Thymus (tissue), 11 donors: ENCODE data around the gene USF3. TPM values are rescaled to one million over a fixed set of nuclear protein-coding genes. Genes with fewer than 3 reads are reported as not detected.
"Not testable (repeated sequence)": the region's sequence is repeated elsewhere in the genome, so short reads cannot be mapped to it uniquely, and the experiment has no call there.

Experiments used
- DNase-seq, 9 donors: peaks; one replicate each; pipeline ENCODE4 v3.0.0-alpha.2; 2013; ENCODE audit warnings: low spot score in 9 of 9, low read depth in 6 of 9, missing footprints in 1 of 9
- H3K27ac ChIP-seq, 2 donors: one replicate each; pipeline ENCODE4 v1.5.1; 2013; ENCODE audit warnings: control low read depth in 1 of 2, low read depth in 1 of 2, low read length in 1 of 2, mild to moderate bottlenecking in 1 of 2, moderate library complexity in 1 of 2
- H3K27me3 ChIP-seq, 2 donors: one replicate each; pipeline ENCODE4 v1.5.1; 2013; ENCODE audit warnings: low read length in 1 of 2; ENCODE audit not compliant: control insufficient read depth in 2 of 2, insufficient read depth in 1 of 2
- H3K36me3 ChIP-seq, 2 donors: one replicate each; pipeline ENCODE4 v1.5.1; 2013; ENCODE audit warnings: low read length in 1 of 2, mild to moderate bottlenecking in 1 of 2, moderate library complexity in 1 of 2; ENCODE audit not compliant: control insufficient read depth in 2 of 2, insufficient read depth in 2 of 2
- H3K4me1 ChIP-seq, 2 donors: one replicate each; pipeline ENCODE4 v1.5.1; 2013; ENCODE audit warnings: low read length in 2 of 2; ENCODE audit not compliant: control insufficient read depth in 2 of 2, insufficient read depth in 2 of 2
- H3K4me3 ChIP-seq, 2 donors: one replicate each; pipeline ENCODE4 v1.5.1; 2013; ENCODE audit warnings: low read length in 2 of 2, control low read depth in 1 of 2, mild to moderate bottlenecking in 1 of 2
- H3K9me3 ChIP-seq, 2 donors: one replicate each; pipeline ENCODE4 v1.5.1; 2013; ENCODE audit warnings: low read length in 1 of 2, mild to moderate bottlenecking in 1 of 2; ENCODE audit not compliant: control insufficient read depth in 2 of 2, insufficient read depth in 1 of 2
- WGBS: extraction: QIAGEN DNeasy Blood & Tissue Kit; methylation state at CpG from one replicate; pipeline ENCODE4 v1.1.7; 2013; 5-methylcytosine and 5-hydroxymethylcytosine counted together
- polyA plus RNA-seq: library from polyadenylated mRNA; stranded (reverse); fragments of 200-250 nt; gene quantifications from one replicate; pipeline ENCODE4 v1.2.3, GENCODE V29; 2013
- total RNA-seq: library from RNA; stranded (reverse); fragments of 120-200 nt; gene quantifications from one replicate; pipeline ENCODE4 v1.2.4, GENCODE V29; 2013
- donor health status: healthy.

The USF3 gene
- total and polyA plus RNA-seq, 2 donors = 8.6 to 9.3 TPM

GRCh38 chr3:113649174-113649845 is 47.1 kb downstream of the USF3 start:
- peaks cover 0 to 5% of the 10 kb centered on the region in 2 donors for H3K9me3 ChIP-seq
- no peak overlapping the region for H3K27ac ChIP-seq
- H3K4me1 ChIP-seq = no peaks in the 10 kb centered on the region
- 98% methylated on average over 6 of the region's 6 CpGs for WGBS
- no peak for DNase-seq
- no peaks in the 10 kb centered on the region for H3K36me3 ChIP-seq
- no peaks in the 10 kb centered on the region for H3K27me3 ChIP-seq
- H3K4me3 ChIP-seq = no peak overlapping the region

- Histone ChIP-seq H3K27ac (no peak overlapping the region), H3K27me3 (no peaks in the 10 kb centered on the region), H3K4me1 (no peaks in the 10 kb centered on the region), H3K9me3 (peaks cover 0 to 9% of the 10 kb centered on the region in 2 donors), H3K36me3 (no peaks in the 10 kb centered on the region), H3K4me3 (no peak overlapping the region)
- no peak for DNase-seq
Observed at GRCh38 chr3:113648524-113648923, 47.9 kb downstream of the USF3 start.

DNA sequence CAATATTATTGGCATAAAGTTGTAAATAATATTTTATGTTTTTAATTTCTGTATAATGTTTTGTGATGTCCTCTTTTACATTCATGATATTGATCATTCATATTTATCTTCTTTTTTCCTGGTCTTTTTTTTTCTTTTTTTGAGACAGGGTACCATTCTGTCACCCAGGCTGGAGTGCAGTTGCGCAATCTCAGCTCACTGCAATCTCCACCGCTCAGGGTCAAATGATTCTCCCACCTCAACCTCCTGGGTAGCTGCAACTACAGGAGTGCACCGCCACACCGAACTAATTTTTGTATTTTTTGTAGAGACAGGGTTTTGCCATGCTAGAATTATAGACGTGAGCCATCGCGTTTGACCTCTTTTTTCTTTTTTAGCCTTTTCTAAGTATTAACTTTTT is 52.9 kb downstream of the USF3 start:
- Histone ChIP-seq H3K27me3 (no peaks in the 10 kb centered on the region), H3K4me1 (no peaks in the 10 kb centered on the region), H3K9me3 (peaks cover 0 to 9% of the 10 kb centered on the region in 2 donors), H3K36me3 (no peaks in the 10 kb centered on the region), H3K4me3 (no peak overlapping the region), H3K27ac (no peak overlapping the region)
- 98% methylated on average over 7 of the region's 7 CpGs for WGBS
- no peak for DNase-seq

DNA sequence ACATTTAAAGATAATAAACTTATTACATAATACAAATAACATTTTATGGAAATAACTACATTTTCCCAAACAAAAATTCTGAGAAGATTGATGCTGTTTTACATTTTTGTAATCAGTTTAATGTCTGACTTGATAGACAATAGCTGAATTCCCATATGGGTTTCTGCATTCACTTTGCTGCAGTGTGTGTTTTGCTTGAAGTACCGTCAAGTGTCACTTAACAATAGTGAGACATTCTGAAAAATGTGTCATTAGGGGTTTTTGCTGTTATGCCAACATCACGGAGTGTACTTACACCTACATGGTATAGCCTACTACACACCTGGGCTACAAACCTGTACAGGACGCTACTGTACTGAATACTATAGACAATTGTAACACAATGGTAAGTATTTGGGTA is 57.5 kb downstream of the USF3 start:
- 99% methylated on average over 3 of the region's 3 CpGs for WGBS
- no peaks in the 10 kb centered on the region for H3K9me3 ChIP-seq
- DNase-seq = no peak

DNA sequence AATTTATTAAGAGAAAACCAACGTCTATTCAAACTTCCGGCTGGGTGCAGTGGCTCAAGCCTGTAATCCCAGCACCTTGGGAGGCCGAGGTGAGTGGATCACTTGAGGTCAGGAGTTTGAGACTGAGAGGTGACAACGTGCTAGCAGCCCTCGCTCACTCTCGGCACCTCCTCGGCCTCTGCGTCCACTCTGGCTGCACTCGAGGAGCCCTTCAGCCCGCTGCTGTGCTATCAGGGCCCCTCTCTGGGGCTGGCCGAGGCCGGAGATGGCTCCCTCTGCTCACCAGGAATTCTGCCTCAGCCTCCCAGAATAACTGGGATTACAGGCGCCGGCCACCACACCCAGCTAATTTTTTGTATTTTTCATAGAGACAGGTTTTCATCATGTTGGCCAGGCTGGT is 58.7 kb downstream of the USF3 start:
- H3K4me3 ChIP-seq = no peak overlapping the region
- no peaks in the 10 kb centered on the region for H3K4me1 ChIP-seq
- WGBS = 98% methylated on average over 14 of the region's 14 CpGs
- H3K27ac ChIP-seq = no peak overlapping the region
- H3K36me3 ChIP-seq = no peaks in the 10 kb centered on the region
- no peaks in the 10 kb centered on the region for H3K9me3 ChIP-seq
- no peak for DNase-seq
- H3K27me3 ChIP-seq = no peaks in the 10 kb centered on the region

More for the DNA sequence above, 57.5 kb downstream of the USF3 start:
- no peaks in the 10 kb centered on the region for H3K27me3 ChIP-seq
- H3K4me1 ChIP-seq = no peaks in the 10 kb centered on the region
- H3K4me3 ChIP-seq = no peak overlapping the region
- H3K36me3 ChIP-seq = no peaks in the 10 kb centered on the region
- no peak overlapping the region for H3K27ac ChIP-seq

GRCh38 chr3:113636034-113636433 is 60.4 kb downstream of the USF3 start:
- H3K9me3 ChIP-seq, H3K4me1 ChIP-seq, H3K4me3 ChIP-seq, H3K27ac ChIP-seq, DNase-seq, H3K27me3 ChIP-seq, H3K36me3 ChIP-seq: not testable (repeated sequence)
- whole genome bisulfite sequencing = 96% methylated on average over 7 of the region's 7 CpGs

GRCh38 chr3:113634782-113635474 is 61.5 kb downstream of the USF3 start:
- DNase-seq = no peak
- WGBS = 97% methylated on average over 8 of the region's 8 CpGs
- no peaks in the 10 kb centered on the region for H3K27me3 ChIP-seq
- no peaks in the 10 kb centered on the region for H3K9me3 ChIP-seq
- H3K36me3 ChIP-seq = peaks cover 0 to 4% of the 10 kb centered on the region in 2 donors
- H3K4me3 ChIP-seq = no peak overlapping the region
- no peak overlapping the region for H3K27ac ChIP-seq
- H3K4me1 ChIP-seq = peaks cover 0 to 7% of the 10 kb centered on the region in 2 donors

- Histone ChIP-seq H3K4me3 (no peak overlapping the region), H3K27me3 (no peaks in the 10 kb centered on the region), H3K4me1 (peaks cover 0 to 22% of the 10 kb centered on the region in 2 donors), H3K27ac (no peak overlapping the region), H3K36me3 (peaks cover 7 to 26% of the 10 kb centered on the region in 2 donors), H3K9me3 (no peaks in the 10 kb centered on the region)
- WGBS = 96% methylated on average over 6 of the region's 6 CpGs
- DNase-seq = no peak
Observed at GRCh38 chr3:113631573-113631972, 64.9 kb downstream of the USF3 start.

GRCh38 chr3:113630956-113631542 is 65.4 kb downstream of the USF3 start:
- peaks cover 7 to 26% of the 10 kb centered on the region in 2 donors for H3K36me3 ChIP-seq

More at GRCh38 chr3:113630956-113631542, 65.4 kb downstream of the USF3 start:
- peaks cover 0 to 23% of the 10 kb centered on the region in 2 donors for H3K4me1 ChIP-seq
- WGBS = 17% methylated on average over 3 of the region's 3 CpGs
- H3K27ac ChIP-seq = peak overlapping the region in 1 of 2 donors; percentile 55
- no peaks in the 10 kb centered on the region for H3K9me3 ChIP-seq
- no peaks in the 10 kb centered on the region for H3K27me3 ChIP-seq
- DNase-seq = no peak
- no peak overlapping the region for H3K4me3 ChIP-seq
